GM12878 (cell line): ENCODE measurements around the gene SUMF1. TPM values are rescaled to one million over a fixed set of nuclear protein-coding genes. Genes with fewer than 3 reads are reported as not detected.

ENCODE experiments used
- ATAC-seq: fragments of 200-7000 bp; cut with Tn5 transposase; 3 replicates; pipeline ENCODE4 v1.9.1; 2020; ENCODE audit warnings: mild to moderate bottlenecking, moderate library complexity
- BruUV-seq: library from RNA; stranded (reverse); fragments of 400-500 nt; replicated peaks from 2 replicates; lab custom pipeline; 2021; lab: Mats Ljungman, UMichigan
- CTCF ChIA-PET: fragments of 300-600 bp; sonication (Branson Sonifier 250); formaldehyde crosslinking; extraction: SDS; loops from one replicate; lab custom pipeline; 2021; ENCODE audit warnings: inconsistent platforms; lab: Yijun Ruan, JAX
- POLR2A ChIA-PET: fragments of 350-600 bp; formaldehyde crosslinking; extraction: SDS; loops from one replicate; lab custom pipeline; 2021; ENCODE audit warnings: inconsistent platforms; lab: Charles Lee
- RAD21 ChIA-PET: fragments of 300-600 bp; sonication (Branson Sonifier 250); formaldehyde crosslinking; loops from one replicate; lab custom pipeline; 2023; ENCODE audit warnings: antibody characterized with exemption; ENCODE audit not compliant: unreplicated experiment; lab: Charles Lee
- SMC1A ChIA-PET: fragments of 300-600 bp; sonication (Branson Sonifier 250); formaldehyde crosslinking; loops from one replicate; lab custom pipeline; 2023; ENCODE audit not compliant: unreplicated experiment, uncharacterized antibody; lab: Charles Lee
- DNase-seq: peaks from one replicate; pipeline ENCODE4 v3.0.0-alpha.2; 2011; ENCODE audit warnings: low read depth, low spot score
- FAIRE-seq: peaks from 3 replicates; lab custom pipeline; 2011; peaks lifted over from hg19 to GRCh38; lab: Jason Lieb, UNC
- H2AFZ ChIP-seq: 2 replicates; pipeline ENCODE4 v1.6.0; 2011; ENCODE audit warnings: low read depth, low read length, control low read depth; ENCODE audit not compliant: control insufficient read depth
- H3K27ac ChIP-seq: 2 replicates; pipeline ENCODE4 v1.5.1; 2011; ENCODE audit warnings: control low read depth; ENCODE audit not compliant: control insufficient read depth, insufficient read depth
- H3K27me3 ChIP-seq, 2 experiments: replicated peaks in 1 of 2; 2 replicates each; pipeline versions ENCODE4 v1.6.0 to v1.6.1; 2011; ENCODE audit warnings: low read length in 1 of 2; ENCODE audit not compliant: control insufficient read depth in 2 of 2, insufficient read depth in 2 of 2
- H3K36me3 ChIP-seq, 2 experiments: 2 replicates each; pipeline ENCODE4 v1.5.1; 2011; ENCODE audit warnings: low read length in 1 of 2; ENCODE audit not compliant: control insufficient read depth in 2 of 2, insufficient read depth in 2 of 2
- H3K4me1 ChIP-seq: 2 replicates; pipeline ENCODE4 v1.6.1; 2011; ENCODE audit warnings: mild to moderate bottlenecking, low read length, moderate library complexity, mixed read lengths; ENCODE audit not compliant: control insufficient read depth, insufficient read depth
- H3K4me2 ChIP-seq: 2 replicates; pipeline ENCODE4 v1.6.0; 2011; ENCODE audit warnings: control low read depth; ENCODE audit not compliant: control insufficient read depth, insufficient read depth
- H3K4me3 ChIP-seq: fragments of 200-600 bp; sonication (generic); 2 replicates; pipeline ENCODE4 v1.5.1; 2016
- H3K79me2 ChIP-seq: 2 replicates; pipeline ENCODE4 v1.6.0; 2011; ENCODE audit warnings: low read length; ENCODE audit not compliant: control insufficient read depth, insufficient read depth
- H3K9ac ChIP-seq: 2 replicates; pipeline ENCODE4 v1.8.0; 2011; ENCODE audit warnings: low read length, control low read depth, mixed read lengths; ENCODE audit not compliant: control insufficient read depth, insufficient read depth
- H3K9me3 ChIP-seq: replicated peaks from 3 replicates; pipeline ENCODE4 v1.5.1; 2011; ENCODE audit warnings: mild to moderate bottlenecking, low read length; ENCODE audit not compliant: control insufficient read depth, insufficient read depth
- H4K20me1 ChIP-seq: 2 replicates; pipeline ENCODE4 v1.6.0; 2011; ENCODE audit not compliant: control insufficient read depth, insufficient read depth
- CBFB ChIP-seq: IDR thresholded peaks from 2 replicates; pipeline ENCODE4 v1.6.1; 2016; ENCODE audit warnings: antibody characterized with exemption, low read depth
- KDM1A ChIP-seq: fragments of 200-600 bp; sonication (generic); IDR thresholded peaks from 2 replicates; pipeline ENCODE4 v1.6.1; 2016; ENCODE audit warnings: borderline replicate concordance
- MYC ChIP-seq: IDR thresholded peaks from 2 replicates; pipeline ENCODE4 v1.6.1; 2011; ENCODE audit warnings: mild to moderate bottlenecking, low read length, moderate library complexity, inconsistent platforms; ENCODE audit not compliant: insufficient read depth, insufficient replicate concordance, insufficient read length, severe bottlenecking
- NBN ChIP-seq: fragments of 450-650 bp; IDR thresholded peaks from 2 replicates; pipeline ENCODE4 v1.6.1; 2016
- NKRF ChIP-seq: fragments of 450-650 bp; conservative IDR thresholded peaks from 2 replicates; pipeline ENCODE4 v1.6.1; 2017; ENCODE audit warnings: mild to moderate bottlenecking, moderate library complexity
- SIN3A ChIP-seq: IDR thresholded peaks from 2 replicates; pipeline ENCODE4 v1.6.1; 2012; ENCODE audit warnings: low read depth, low read length, improper control_type of control experiment
- WRNIP1 ChIP-seq: IDR thresholded peaks from 2 replicates; pipeline ENCODE4 v1.6.1; 2011; ENCODE audit warnings: low read depth, low read length, improper control_type of control experiment, borderline replicate concordance
- WGBS: methylation state at CpG from one replicate; pipeline ENCODE4 v1.1.6; 2016; ENCODE audit warnings: low lambda C conversion rate; ENCODE audit not compliant: insufficient replicate concordance, insufficient coverage; ENCODE audit errors: missing lambda C conversion rate; 5-methylcytosine and 5-hydroxymethylcytosine counted together
- in situ Hi-C: fragments of 300-500 bp; cut with MboI; formaldehyde crosslinking; loops from 9 replicates; pipeline ENCODE4 v1.14.3; 2018; ENCODE audit warnings: mixed read lengths
- intact Hi-C: fragments of 100-400 bp; cut with micrococcal nuclease; formaldehyde crosslinking; loops from one replicate; pipeline ENCODE4 v1.14.2; 2022; ENCODE audit not compliant: unreplicated experiment
- polyA plus RNA-seq, 11 experiments: library from polyadenylated mRNA; depleted of rRNA in 4 of 11; unstranded in 6 of 11; stranded (reverse) in 5 of 11; fragments of >200 nt; fragmentation: Nextera tagmentation in 4 of 11; fragmentation: Illumina TruSeq in 1 of 11; extraction: Ambion mirVana in 4 of 11; extraction: Trizol in 1 of 11; gene quantifications; 1 replicate in 1 of 11; 2 replicates in 10 of 11; pipeline versions ENCODE4 v1.2.1 to v1.2.3, GENCODE V29; 2011 to 2016; ENCODE audit warnings: inconsistent platforms in 2 of 11, missing spikeins in 2 of 11, low read depth in 1 of 11
- total RNA-seq, 4 experiments: library from RNA; depleted of rRNA in 3 of 4; stranded (reverse); fragments of >200 nt in 3 of 4; fragmentation: Illumina TruSeq in 1 of 4; extraction: Trizol in 1 of 4; gene quantifications; 2 replicates each; pipeline versions ENCODE4 v1.2.1 to v1.2.3, GENCODE V29; 2013 to 2021
- TF ChIP-seq, protein P1 (sequence below): fragments of 450-650 bp; IDR thresholded peaks from 2 replicates; pipeline ENCODE4 v1.6.1; 2017; ENCODE audit warnings: low read depth, mild to moderate bottlenecking, moderate library complexity
- TF ChIP-seq, protein P2 (sequence below): fragments of 150-350 bp; IDR thresholded peaks from 2 replicates; pipeline ENCODE4 v1.6.1; 2016; ENCODE audit warnings: low read depth, low read length

The SUMF1 gene
- total and polyA plus RNA-seq, 10 of the 15 experiments (the other 5 are each of a cell fraction or from before 2014, with no cell fraction given), result 3.2 to 14.3 (median 8.5) TPM

- SMC1A ChIA-PET, result interaction anchor here (0.6 to 0.8 kb wide), 2 partner anchors 10 to 45 kb away, joined by 3 read pairs; no protein-coding TSS in a partner anchor
- CTCF ChIA-PET, result no interaction called here
- Histone ChIP-seq H3K4me2 (no peak overlapping the region), H2AFZ (no peak overlapping the region), H4K20me1 (no peaks in the 10 kb centered on the region), H3K27me3 (no peaks in the 10 kb centered on the region), H3K9me3 (no peaks in the 10 kb centered on the region; the same call in 2 of the 3 replicates), H3K79me2 (no peaks in the 10 kb centered on the region), H3K4me3 (no peak overlapping the region), H3K4me1 (no peaks in the 10 kb centered on the region), H3K9ac (no peak overlapping the region), H3K36me3 (no peaks in the 10 kb centered on the region), H3K27ac (no peak overlapping the region)
- ATAC-seq (no peak), FAIRE-seq (no peak), DNase-seq (no peak)
- in situ Hi-C loops (no loop called here), intact Hi-C loops (no loop called here)
- RAD21 ChIA-PET, result no interaction called here
- no TSS peak for BruUV-seq
- WGBS, result 94% methylated on average over 5 of the region's 5 CpGs
- POLR2A ChIA-PET, result no interaction called here
- no peak for TF ChIP-seq KDM1A
- TF ChIP-seq SIN3A, result no peak
- TF ChIP-seq, protein P1, sequence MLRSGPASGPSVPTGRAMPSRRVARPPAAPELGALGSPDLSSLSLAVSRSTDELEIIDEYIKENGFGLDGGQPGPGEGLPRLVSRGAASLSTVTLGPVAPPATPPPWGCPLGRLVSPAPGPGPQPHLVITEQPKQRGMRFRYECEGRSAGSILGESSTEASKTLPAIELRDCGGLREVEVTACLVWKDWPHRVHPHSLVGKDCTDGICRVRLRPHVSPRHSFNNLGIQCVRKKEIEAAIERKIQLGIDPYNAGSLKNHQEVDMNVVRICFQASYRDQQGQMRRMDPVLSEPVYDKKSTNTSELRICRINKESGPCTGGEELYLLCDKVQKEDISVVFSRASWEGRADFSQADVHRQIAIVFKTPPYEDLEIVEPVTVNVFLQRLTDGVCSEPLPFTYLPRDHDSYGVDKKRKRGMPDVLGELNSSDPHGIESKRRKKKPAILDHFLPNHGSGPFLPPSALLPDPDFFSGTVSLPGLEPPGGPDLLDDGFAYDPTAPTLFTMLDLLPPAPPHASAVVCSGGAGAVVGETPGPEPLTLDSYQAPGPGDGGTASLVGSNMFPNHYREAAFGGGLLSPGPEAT, result no peak
- no peak for TF ChIP-seq CBFB
- TF ChIP-seq NBN, result no peak
Measured at GRCh38 chr3:4396006-4396405, 71.1 kb downstream of the SUMF1 start.

GRCh38 chr3:4395448-4395847 lies 71.6 kb downstream of the SUMF1 start:
- in situ Hi-C loops, result no loop called here
- TF ChIP-seq WRNIP1 (no peak), NKRF (no peak), MYC (no peak)
- TF ChIP-seq, protein P2, sequence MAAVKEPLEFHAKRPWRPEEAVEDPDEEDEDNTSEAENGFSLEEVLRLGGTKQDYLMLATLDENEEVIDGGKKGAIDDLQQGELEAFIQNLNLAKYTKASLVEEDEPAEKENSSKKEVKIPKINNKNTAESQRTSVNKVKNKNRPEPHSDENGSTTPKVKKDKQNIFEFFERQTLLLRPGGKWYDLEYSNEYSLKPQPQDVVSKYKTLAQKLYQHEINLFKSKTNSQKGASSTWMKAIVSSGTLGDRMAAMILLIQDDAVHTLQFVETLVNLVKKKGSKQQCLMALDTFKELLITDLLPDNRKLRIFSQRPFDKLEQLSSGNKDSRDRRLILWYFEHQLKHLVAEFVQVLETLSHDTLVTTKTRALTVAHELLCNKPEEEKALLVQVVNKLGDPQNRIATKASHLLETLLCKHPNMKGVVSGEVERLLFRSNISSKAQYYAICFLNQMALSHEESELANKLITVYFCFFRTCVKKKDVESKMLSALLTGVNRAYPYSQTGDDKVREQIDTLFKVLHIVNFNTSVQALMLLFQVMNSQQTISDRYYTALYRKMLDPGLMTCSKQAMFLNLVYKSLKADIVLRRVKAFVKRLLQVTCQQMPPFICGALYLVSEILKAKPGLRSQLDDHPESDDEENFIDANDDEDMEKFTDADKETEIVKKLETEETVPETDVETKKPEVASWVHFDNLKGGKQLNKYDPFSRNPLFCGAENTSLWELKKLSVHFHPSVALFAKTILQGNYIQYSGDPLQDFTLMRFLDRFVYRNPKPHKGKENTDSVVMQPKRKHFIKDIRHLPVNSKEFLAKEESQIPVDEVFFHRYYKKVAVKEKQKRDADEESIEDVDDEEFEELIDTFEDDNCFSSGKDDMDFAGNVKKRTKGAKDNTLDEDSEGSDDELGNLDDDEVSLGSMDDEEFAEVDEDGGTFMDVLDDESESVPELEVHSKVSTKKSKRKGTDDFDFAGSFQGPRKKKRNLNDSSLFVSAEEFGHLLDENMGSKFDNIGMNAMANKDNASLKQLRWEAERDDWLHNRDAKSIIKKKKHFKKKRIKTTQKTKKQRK, result no peak

More at GRCh38 chr3:4395448-4395847, 71.6 kb downstream of the SUMF1 start:
- POLR2A ChIA-PET, result no interaction called here
- H3K27ac ChIP-seq, result no peak overlapping the region
- no peaks in the 10 kb centered on the region for H4K20me1 ChIP-seq
- no peaks in the 10 kb centered on the region for H3K27me3 ChIP-seq
- no peak for ATAC-seq
- WGBS, result 100% methylated on average over 6 of the region's 6 CpGs
- no peaks in the 10 kb centered on the region for H3K79me2 ChIP-seq
- no peaks in the 10 kb centered on the region for H3K36me3 ChIP-seq
- intact Hi-C loops, result no loop called here
- H3K4me2 ChIP-seq, result no peak overlapping the region
- no peak for DNase-seq
- SMC1A ChIA-PET, result interaction anchor here (0.6 kb wide), 1 partner anchor 10 kb away, joined by 3 read pairs; no protein-coding TSS in a partner anchor
- RAD21 ChIA-PET, result no interaction called here
- no peak overlapping the region for H3K4me3 ChIP-seq
- H3K4me1 ChIP-seq, result no peaks in the 10 kb centered on the region
- BruUV-seq, result no TSS peak
- no peak for FAIRE-seq
- H2AFZ ChIP-seq, result no peak overlapping the region
- CTCF ChIA-PET, result no interaction called here
- H3K9ac ChIP-seq, result no peak overlapping the region
- no peaks in the 10 kb centered on the region; the same call in 2 of the 3 replicates for H3K9me3 ChIP-seq
